ENCODE data around the gene MAML3. TPM values are rescaled to one million over a fixed set of nuclear protein-coding genes. Genes with fewer than 3 reads are reported as not detected.

The MAML3 gene
- total RNA-seq, 1 donor from 2014 or later: 8.1 TPM

DNA sequence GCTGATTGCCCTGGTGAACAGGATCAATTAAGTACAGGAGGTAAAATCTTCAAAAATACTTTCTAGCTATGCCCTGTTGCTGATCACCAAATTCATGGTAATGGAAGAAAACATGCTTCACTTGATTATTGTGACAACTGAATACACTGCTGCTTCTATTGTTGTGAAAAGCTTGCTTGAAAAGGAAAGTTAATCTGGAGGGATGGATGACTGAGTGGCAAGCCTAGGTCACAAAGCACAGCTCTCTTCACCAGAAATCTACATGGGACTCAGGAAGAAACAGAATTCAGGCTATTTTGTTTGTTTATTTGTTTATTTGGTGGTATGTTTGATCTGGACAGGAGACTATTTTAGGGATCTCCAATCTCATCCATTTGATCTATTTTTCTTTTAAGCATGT, 306.4 kb downstream of the MAML3 start:
- no peak overlapping the region for H3K4me3 ChIP-seq (ENCODE audit: insufficient read depth, low read depth, low read length)
- H3K4me1 Mint-ChIP-seq (ENCODE audit: low read depth, unreplicated experiment): peaks cover 4% of the 10 kb centered on the region
- peaks cover 3% of the 10 kb centered on the region for H3K36me3 Mint-ChIP-seq (ENCODE audit: low read depth, unreplicated experiment)
- no peaks in the 10 kb centered on the region for H3K27me3 ChIP-seq (ENCODE audit: insufficient read depth, low read length)
- H3K27ac Mint-ChIP-seq (ENCODE audit: unreplicated experiment): no peak overlapping the region
- no peak overlapping the region for H3K27ac ChIP-seq (ENCODE audit: low read depth, low read length)
- H3K9me3 ChIP-seq (ENCODE audit: insufficient read depth, low read depth, low read length): no peaks in the 10 kb centered on the region
- H4K20me1 ChIP-seq (ENCODE audit: insufficient read depth, low read length): no peaks in the 10 kb centered on the region
- no peak for FAIRE-seq
- H3K9ac ChIP-seq (ENCODE audit: low read length): no peak overlapping the region
- H2AFZ ChIP-seq (ENCODE audit: low read depth, low read length): no peak overlapping the region
- no peaks in the 10 kb centered on the region for H3K36me3 ChIP-seq (ENCODE audit: insufficient read depth, low read length)
- H3K4me2 ChIP-seq (ENCODE audit: low read length): no peak overlapping the region
- no peaks in the 10 kb centered on the region for H3K4me1 ChIP-seq (ENCODE audit: insufficient read depth, low read length)
- no peaks in the 10 kb centered on the region for H3K79me2 ChIP-seq (ENCODE audit: insufficient read depth, low read length)
- H3K9me3 Mint-ChIP-seq (ENCODE audit: unreplicated experiment): no peaks in the 10 kb centered on the region
- TF ChIP-seq EZH2 (IDR thresholded peaks at IDR 0.05; ENCODE audit: insufficient read depth, low read length) (no peak), CTCF (IDR thresholded peaks at IDR 0.05; ENCODE audit: insufficient read depth, low read depth, low read length) (no peak)
- no peak overlapping the region for H3K4me3 Mint-ChIP-seq (ENCODE audit: unreplicated experiment)
- no peaks in the 10 kb centered on the region for H3K27me3 Mint-ChIP-seq (ENCODE audit: low read depth, unreplicated experiment)
- no peak for DNase-seq (ENCODE audit: low read depth)

GRCh38 chr4:139846766-139847165, 307.2 kb downstream of the MAML3 start:
- no peak overlapping the region for H3K4me3 Mint-ChIP-seq (ENCODE audit: unreplicated experiment)
- H3K27me3 ChIP-seq (ENCODE audit: insufficient read depth, low read length): no peaks in the 10 kb centered on the region
- H3K36me3 ChIP-seq (ENCODE audit: insufficient read depth, low read length): no peaks in the 10 kb centered on the region
- FAIRE-seq (no peak), DNase-seq (ENCODE audit: low read depth) (no peak)
- no peaks in the 10 kb centered on the region for H3K79me2 ChIP-seq (ENCODE audit: insufficient read depth, low read length)
- H3K27me3 Mint-ChIP-seq (ENCODE audit: low read depth, unreplicated experiment): no peaks in the 10 kb centered on the region
- H3K9me3 Mint-ChIP-seq (ENCODE audit: unreplicated experiment): no peaks in the 10 kb centered on the region
- H3K36me3 Mint-ChIP-seq (ENCODE audit: low read depth, unreplicated experiment): peaks cover 3% of the 10 kb centered on the region
- no peak overlapping the region for H3K4me2 ChIP-seq (ENCODE audit: low read length)
- no peak overlapping the region for H3K9ac ChIP-seq (ENCODE audit: low read length)
- no peaks in the 10 kb centered on the region for H3K4me1 ChIP-seq (ENCODE audit: insufficient read depth, low read length)
- H3K27ac ChIP-seq (ENCODE audit: low read depth, low read length): no peak overlapping the region
- no peak for TF ChIP-seq CTCF (IDR thresholded peaks at IDR 0.05; ENCODE audit: insufficient read depth, low read depth, low read length)
- no peak for TF ChIP-seq EZH2 (IDR thresholded peaks at IDR 0.05; ENCODE audit: insufficient read depth, low read length)
- H3K9me3 ChIP-seq (ENCODE audit: insufficient read depth, low read depth, low read length): no peaks in the 10 kb centered on the region
- H3K27ac Mint-ChIP-seq (ENCODE audit: unreplicated experiment): no peak overlapping the region
- H3K4me3 ChIP-seq (ENCODE audit: insufficient read depth, low read depth, low read length): no peak overlapping the region
- no peaks in the 10 kb centered on the region for H4K20me1 ChIP-seq (ENCODE audit: insufficient read depth, low read length)
- H2AFZ ChIP-seq (ENCODE audit: low read depth, low read length): no peak overlapping the region
- H3K4me1 Mint-ChIP-seq (ENCODE audit: low read depth, unreplicated experiment): peaks cover 4% of the 10 kb centered on the region

DNA sequence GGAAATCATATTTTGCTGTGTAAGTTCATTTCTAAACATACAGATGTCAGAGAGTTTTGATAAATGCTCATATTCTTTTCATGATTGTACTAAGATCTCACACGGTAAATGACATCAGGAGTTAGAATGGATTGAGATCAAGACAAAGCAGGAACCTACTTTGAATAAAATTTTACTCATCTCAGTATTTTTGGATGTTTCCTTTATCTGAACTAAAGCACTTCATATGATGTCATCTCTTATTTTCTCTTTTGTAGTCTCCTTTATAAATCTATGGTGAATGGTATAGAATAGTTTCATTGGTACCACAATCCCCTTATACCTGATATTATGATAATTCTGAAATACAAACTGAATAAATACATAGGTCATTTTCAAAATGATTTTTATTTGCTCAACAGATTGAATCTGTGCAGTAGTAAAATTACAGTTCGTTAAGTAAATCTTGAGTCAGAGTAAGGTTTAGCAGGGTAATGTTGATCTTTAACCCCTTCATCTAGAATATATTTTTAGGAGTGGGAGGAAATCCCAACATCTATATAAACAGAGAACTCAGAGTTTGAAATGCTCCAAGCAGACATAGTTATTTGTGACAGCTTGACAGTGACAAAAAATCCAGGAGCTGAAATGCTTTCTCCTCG, 308.4 kb downstream of the MAML3 start:
- Histone ChIP-seq H3K4me2 (ENCODE audit: low read length) (no peak overlapping the region), H3K27ac (ENCODE audit: low read depth, low read length) (no peak overlapping the region), H2AFZ (ENCODE audit: low read depth, low read length) (no peak overlapping the region), H3K27me3 (ENCODE audit: insufficient read depth, low read length) (no peaks in the 10 kb centered on the region), H3K4me3 (ENCODE audit: insufficient read depth, low read depth, low read length) (no peak overlapping the region), H3K79me2 (ENCODE audit: insufficient read depth, low read length) (no peaks in the 10 kb centered on the region), H3K36me3 (ENCODE audit: insufficient read depth, low read length) (no peaks in the 10 kb centered on the region), H3K9me3 (ENCODE audit: insufficient read depth, low read depth, low read length) (no peaks in the 10 kb centered on the region), H4K20me1 (ENCODE audit: insufficient read depth, low read length) (no peaks in the 10 kb centered on the region), H3K4me1 (ENCODE audit: insufficient read depth, low read length) (no peaks in the 10 kb centered on the region), H3K9ac (ENCODE audit: low read length) (no peak overlapping the region)
- FAIRE-seq (no peak), DNase-seq (ENCODE audit: low read depth) (no peak)
- Mint-ChIP-seq H3K27ac (ENCODE audit: unreplicated experiment) (no peak overlapping the region), H3K4me1 (ENCODE audit: low read depth, unreplicated experiment) (peaks cover 4% of the 10 kb centered on the region), H3K9me3 (ENCODE audit: unreplicated experiment) (no peaks in the 10 kb centered on the region), H3K4me3 (ENCODE audit: unreplicated experiment) (no peak overlapping the region), H3K36me3 (ENCODE audit: low read depth, unreplicated experiment) (no peaks in the 10 kb centered on the region), H3K27me3 (ENCODE audit: low read depth, unreplicated experiment) (no peaks in the 10 kb centered on the region)
- no peak for TF ChIP-seq CTCF (IDR thresholded peaks at IDR 0.05; ENCODE audit: insufficient read depth, low read depth, low read length)
- no peak for TF ChIP-seq EZH2 (IDR thresholded peaks at IDR 0.05; ENCODE audit: insufficient read depth, low read length)

All from astrocyte (in vitro differentiated cells and primary cell).